GM23338 (cell line): ENCODE measurements around the gene OCA2. TPM values are rescaled to one million over a fixed set of nuclear protein-coding genes. Genes with fewer than 3 reads are reported as not detected.

Experiments used
- ATAC-seq: fragments of 200-7000 bp; cut with Tn5 transposase; 3 replicates; pipeline ENCODE4 v1.9.1; 2020
- DNase-seq: peaks from one replicate; pipeline ENCODE4 v3.0.0-alpha.2; 2015; ENCODE audit warnings: low spot score
- H2AFZ ChIP-seq: fragments of 200-600 bp; sonication (generic); 2 replicates; pipeline ENCODE4 v1.8.0; 2016; ENCODE audit warnings: antibody characterized with exemption, mild to moderate bottlenecking, moderate library complexity
- H3F3A ChIP-seq: fragments of 200-600 bp; sonication (generic); replicated peaks from 2 replicates; pipeline ENCODE4 v1.8.0; 2017; ENCODE audit warnings: antibody characterized with exemption, mixed run types, low read depth
- H3K27ac ChIP-seq: fragments of 200-600 bp; sonication (generic); 2 replicates; pipeline ENCODE4 v1.6.1; 2016; ENCODE audit warnings: low read depth
- H3K27me3 ChIP-seq: fragments of 200-600 bp; sonication (generic); 2 replicates; pipeline ENCODE4 v1.8.0; 2016; ENCODE audit warnings: mild to moderate bottlenecking, mixed run types, moderate library complexity; ENCODE audit not compliant: insufficient read depth
- H3K36me3 ChIP-seq: fragments of 200-600 bp; sonication (generic); 2 replicates; pipeline ENCODE4 v1.8.0; 2016; ENCODE audit warnings: mild to moderate bottlenecking; ENCODE audit not compliant: insufficient read depth
- H3K4me1 ChIP-seq: fragments of 200-600 bp; sonication (generic); 2 replicates; pipeline ENCODE4 v1.8.0; 2016; ENCODE audit warnings: mild to moderate bottlenecking, moderate library complexity; ENCODE audit not compliant: insufficient read depth
- H3K4me2 ChIP-seq: fragments of 200-600 bp; sonication (generic); 2 replicates; pipeline ENCODE4 v1.7.1; 2017; ENCODE audit warnings: mixed run types
- H3K4me3 ChIP-seq: fragments of 200-600 bp; sonication (generic); 2 replicates; pipeline ENCODE4 v1.6.1; 2016; ENCODE audit warnings: mixed run types
- H3K79me2 ChIP-seq: fragments of 200-600 bp; sonication (generic); replicated peaks from 2 replicates; pipeline ENCODE4 v1.8.0; 2017; ENCODE audit warnings: mild to moderate bottlenecking; ENCODE audit not compliant: insufficient read depth
- H3K9me2 ChIP-seq: fragments of 200-600 bp; sonication (generic); 2 replicates; pipeline ENCODE4 v1.8.0; 2017; ENCODE audit not compliant: insufficient read depth
- H4K20me1 ChIP-seq: fragments of 200-600 bp; sonication (generic); replicated peaks from 2 replicates; pipeline ENCODE4 v1.8.0; 2017; ENCODE audit warnings: mild to moderate bottlenecking; ENCODE audit not compliant: insufficient read depth
- H3K27ac Mint-ChIP-seq: 2 replicates; pipeline ENCODE4 v1.8.0; 2020; ENCODE audit warnings: inconsistent platforms, mild to moderate bottlenecking, moderate library complexity, mixed read lengths
- H3K27me3 Mint-ChIP-seq: 3 replicates; pipeline ENCODE4 v1.8.0; 2022; ENCODE audit warnings: low read depth, mild to moderate bottlenecking, moderate library complexity, mixed read lengths, inconsistent platforms; ENCODE audit not compliant: insufficient read depth, poor library complexity
- H3K36me3 Mint-ChIP-seq: 3 replicates; pipeline ENCODE4 v1.8.0; 2021; ENCODE audit warnings: low read depth, mild to moderate bottlenecking, inconsistent platforms, moderate library complexity, mixed read lengths
- H3K4me1 Mint-ChIP-seq: 3 replicates; pipeline ENCODE4 v1.8.0; 2020; ENCODE audit warnings: mild to moderate bottlenecking, inconsistent platforms, mixed read lengths
- H3K4me3 Mint-ChIP-seq: 3 replicates; pipeline ENCODE4 v1.8.0; 2021; ENCODE audit warnings: moderate library complexity, mild to moderate bottlenecking, inconsistent platforms, mixed read lengths
- H3K9me3 Mint-ChIP-seq: 3 replicates; pipeline ENCODE4 v1.8.0; 2020; ENCODE audit warnings: moderate library complexity, mild to moderate bottlenecking, inconsistent platforms, mixed read lengths
- EZH2 ChIP-seq: fragments of 200-600 bp; sonication (generic); IDR thresholded peaks from one replicate; pipeline ENCODE4 v1.8.0; 2017; ENCODE audit warnings: antibody characterized with exemption, mild to moderate bottlenecking, low read depth; ENCODE audit not compliant: unreplicated experiment
- JUNB ChIP-seq: IDR thresholded peaks from one replicate; pipeline ENCODE4 v1.6.1; 2016; ENCODE audit warnings: antibody characterized with exemption; ENCODE audit not compliant: unreplicated experiment
- NANOG ChIP-seq: IDR thresholded peaks from 2 replicates; pipeline ENCODE4 v1.6.1; 2016; ENCODE audit warnings: antibody characterized with exemption, borderline replicate concordance
- STAT1 ChIP-seq: IDR thresholded peaks from one replicate; pipeline ENCODE4 v1.6.1; 2016; ENCODE audit warnings: antibody characterized with exemption; ENCODE audit not compliant: unreplicated experiment
- ZNF114 ChIP-seq: fragments of 250-450 bp; sonication (Bioruptor Pico); IDR thresholded peaks from 2 replicates; pipeline ENCODE4 v1.5.0; 2020; ENCODE audit warnings: mild to moderate bottlenecking, moderate library complexity
- ZNF331 ChIP-seq: fragments of 250-450 bp; sonication (Bioruptor Pico); IDR thresholded peaks from 2 replicates; pipeline ENCODE4 v1.5.0; 2020; ENCODE audit warnings: low read depth, mild to moderate bottlenecking, moderate library complexity
- polyA plus RNA-seq: library from polyadenylated mRNA; unstranded; fragments of >200 nt; fragmentation: Nextera tagmentation; extraction: Ambion mirVana; gene quantifications from 2 replicates; pipeline ENCODE4 v1.2.1, GENCODE V29; 2016
- total RNA-seq: library from RNA; depleted of rRNA; stranded (reverse); fragments of >200 nt; shearing (Covaris generic); gene quantifications from 2 replicates; pipeline ENCODE4 v1.2.3, GENCODE V29; 2014
- TF ChIP-seq, protein P1 (sequence below): fragments of 250-450 bp; sonication (Bioruptor Pico); IDR thresholded peaks from 2 replicates; pipeline ENCODE4 v1.5.0; 2020; ENCODE audit warnings: mild to moderate bottlenecking, moderate library complexity
- TF ChIP-seq, protein P2 (sequence below): IDR thresholded peaks from one replicate; pipeline ENCODE4 v1.6.1; 2018; ENCODE audit warnings: antibody characterized with exemption; ENCODE audit not compliant: unreplicated experiment
- TF ChIP-seq, protein P3 (sequence below), 2 experiments: fragments of 200-600 bp in 1 of 2; sonication (generic) in 1 of 2; conservative IDR thresholded peaks; 2 replicates each; pipeline versions ENCODE4 v1.5.1 to v1.6.1; 2016 to 2017; ENCODE audit warnings: antibody characterized with exemption in 2 of 2, low read depth in 2 of 2, mild to moderate bottlenecking in 2 of 2, moderate library complexity in 1 of 2

The OCA2 gene
- total and polyA plus RNA-seq, 2 experiments from 2014 or later, result 0.40 to 0.69 TPM

DNA sequence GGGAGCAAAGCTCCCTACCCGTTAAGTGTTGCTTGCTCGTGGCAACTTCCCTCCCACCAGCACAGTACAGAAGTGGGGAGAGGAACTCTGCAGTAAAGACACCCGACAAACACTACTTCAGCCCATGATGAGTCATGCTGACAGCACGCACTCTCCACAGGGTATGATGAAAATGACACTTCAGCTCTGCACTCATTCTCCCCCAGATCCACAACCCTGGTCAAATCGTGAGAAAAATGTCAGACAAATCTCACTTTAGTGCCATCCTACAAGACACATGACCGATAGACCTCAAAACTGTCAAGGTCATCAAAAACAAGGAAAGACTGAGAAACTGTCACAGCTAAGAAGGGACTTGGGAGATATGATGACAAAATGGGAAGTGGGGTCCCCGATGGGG lies 278.9 kb downstream of the OCA2 start (continued):
- TF ChIP-seq, protein P1, sequence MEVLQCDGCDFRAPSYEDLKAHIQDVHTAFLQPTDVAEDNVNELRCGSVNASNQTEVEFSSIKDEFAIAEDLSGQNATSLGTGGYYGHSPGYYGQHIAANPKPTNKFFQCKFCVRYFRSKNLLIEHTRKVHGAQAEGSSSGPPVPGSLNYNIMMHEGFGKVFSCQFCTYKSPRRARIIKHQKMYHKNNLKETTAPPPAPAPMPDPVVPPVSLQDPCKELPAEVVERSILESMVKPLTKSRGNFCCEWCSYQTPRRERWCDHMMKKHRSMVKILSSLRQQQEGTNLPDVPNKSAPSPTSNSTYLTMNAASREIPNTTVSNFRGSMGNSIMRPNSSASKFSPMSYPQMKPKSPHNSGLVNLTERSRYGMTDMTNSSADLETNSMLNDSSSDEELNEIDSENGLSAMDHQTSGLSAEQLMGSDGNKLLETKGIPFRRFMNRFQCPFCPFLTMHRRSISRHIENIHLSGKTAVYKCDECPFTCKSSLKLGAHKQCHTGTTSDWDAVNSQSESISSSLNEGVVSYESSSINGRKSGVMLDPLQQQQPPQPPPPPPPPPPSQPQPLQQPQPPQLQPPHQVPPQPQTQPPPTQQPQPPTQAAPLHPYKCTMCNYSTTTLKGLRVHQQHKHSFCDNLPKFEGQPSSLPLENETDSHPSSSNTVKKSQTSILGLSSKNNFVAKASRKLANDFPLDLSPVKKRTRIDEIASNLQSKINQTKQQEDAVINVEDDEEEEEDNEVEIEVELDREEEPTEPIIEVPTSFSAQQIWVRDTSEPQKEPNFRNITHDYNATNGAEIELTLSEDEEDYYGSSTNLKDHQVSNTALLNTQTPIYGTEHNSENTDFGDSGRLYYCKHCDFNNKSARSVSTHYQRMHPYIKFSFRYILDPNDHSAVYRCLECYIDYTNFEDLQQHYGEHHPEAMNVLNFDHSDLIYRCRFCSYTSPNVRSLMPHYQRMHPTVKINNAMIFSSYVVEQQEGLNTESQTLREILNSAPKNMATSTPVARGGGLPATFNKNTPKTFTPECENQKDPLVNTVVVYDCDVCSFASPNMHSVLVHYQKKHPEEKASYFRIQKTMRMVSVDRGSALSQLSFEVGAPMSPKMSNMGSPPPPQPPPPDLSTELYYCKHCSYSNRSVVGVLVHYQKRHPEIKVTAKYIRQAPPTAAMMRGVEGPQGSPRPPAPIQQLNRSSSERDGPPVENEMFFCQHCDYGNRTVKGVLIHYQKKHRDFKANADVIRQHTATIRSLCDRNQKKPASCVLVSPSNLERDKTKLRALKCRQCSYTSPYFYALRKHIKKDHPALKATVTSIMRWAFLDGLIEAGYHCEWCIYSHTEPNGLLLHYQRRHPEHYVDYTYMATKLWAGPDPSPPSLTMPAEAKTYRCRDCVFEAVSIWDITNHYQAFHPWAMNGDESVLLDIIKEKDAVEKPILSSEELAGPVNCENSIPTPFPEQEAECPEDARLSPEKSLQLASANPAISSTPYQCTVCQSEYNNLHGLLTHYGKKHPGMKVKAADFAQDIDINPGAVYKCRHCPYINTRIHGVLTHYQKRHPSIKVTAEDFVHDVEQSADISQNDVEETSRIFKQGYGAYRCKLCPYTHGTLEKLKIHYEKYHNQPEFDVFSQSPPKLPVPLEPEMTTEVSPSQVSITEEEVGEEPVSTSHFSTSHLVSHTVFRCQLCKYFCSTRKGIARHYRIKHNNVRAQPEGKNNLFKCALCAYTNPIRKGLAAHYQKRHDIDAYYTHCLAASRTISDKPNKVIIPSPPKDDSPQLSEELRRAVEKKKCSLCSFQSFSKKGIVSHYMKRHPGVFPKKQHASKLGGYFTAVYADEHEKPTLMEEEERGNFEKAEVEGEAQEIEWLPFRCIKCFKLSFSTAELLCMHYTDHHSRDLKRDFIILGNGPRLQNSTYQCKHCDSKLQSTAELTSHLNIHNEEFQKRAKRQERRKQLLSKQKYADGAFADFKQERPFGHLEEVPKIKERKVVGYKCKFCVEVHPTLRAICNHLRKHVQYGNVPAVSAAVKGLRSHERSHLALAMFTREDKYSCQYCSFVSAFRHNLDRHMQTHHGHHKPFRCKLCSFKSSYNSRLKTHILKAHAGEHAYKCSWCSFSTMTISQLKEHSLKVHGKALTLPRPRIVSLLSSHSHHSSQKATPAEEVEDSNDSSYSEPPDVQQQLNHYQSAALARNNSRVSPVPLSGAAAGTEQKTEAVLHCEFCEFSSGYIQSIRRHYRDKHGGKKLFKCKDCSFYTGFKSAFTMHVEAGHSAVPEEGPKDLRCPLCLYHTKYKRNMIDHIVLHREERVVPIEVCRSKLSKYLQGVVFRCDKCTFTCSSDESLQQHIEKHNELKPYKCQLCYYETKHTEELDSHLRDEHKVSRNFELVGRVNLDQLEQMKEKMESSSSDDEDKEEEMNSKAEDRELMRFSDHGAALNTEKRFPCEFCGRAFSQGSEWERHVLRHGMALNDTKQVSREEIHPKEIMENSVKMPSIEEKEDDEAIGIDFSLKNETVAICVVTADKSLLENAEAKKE (CRISPR knock-in tag), result no peak
- no peak for TF ChIP-seq ZNF114 (CRISPR knock-in tag)
- TF ChIP-seq STAT1, result no peak
- TF ChIP-seq, protein P2, sequence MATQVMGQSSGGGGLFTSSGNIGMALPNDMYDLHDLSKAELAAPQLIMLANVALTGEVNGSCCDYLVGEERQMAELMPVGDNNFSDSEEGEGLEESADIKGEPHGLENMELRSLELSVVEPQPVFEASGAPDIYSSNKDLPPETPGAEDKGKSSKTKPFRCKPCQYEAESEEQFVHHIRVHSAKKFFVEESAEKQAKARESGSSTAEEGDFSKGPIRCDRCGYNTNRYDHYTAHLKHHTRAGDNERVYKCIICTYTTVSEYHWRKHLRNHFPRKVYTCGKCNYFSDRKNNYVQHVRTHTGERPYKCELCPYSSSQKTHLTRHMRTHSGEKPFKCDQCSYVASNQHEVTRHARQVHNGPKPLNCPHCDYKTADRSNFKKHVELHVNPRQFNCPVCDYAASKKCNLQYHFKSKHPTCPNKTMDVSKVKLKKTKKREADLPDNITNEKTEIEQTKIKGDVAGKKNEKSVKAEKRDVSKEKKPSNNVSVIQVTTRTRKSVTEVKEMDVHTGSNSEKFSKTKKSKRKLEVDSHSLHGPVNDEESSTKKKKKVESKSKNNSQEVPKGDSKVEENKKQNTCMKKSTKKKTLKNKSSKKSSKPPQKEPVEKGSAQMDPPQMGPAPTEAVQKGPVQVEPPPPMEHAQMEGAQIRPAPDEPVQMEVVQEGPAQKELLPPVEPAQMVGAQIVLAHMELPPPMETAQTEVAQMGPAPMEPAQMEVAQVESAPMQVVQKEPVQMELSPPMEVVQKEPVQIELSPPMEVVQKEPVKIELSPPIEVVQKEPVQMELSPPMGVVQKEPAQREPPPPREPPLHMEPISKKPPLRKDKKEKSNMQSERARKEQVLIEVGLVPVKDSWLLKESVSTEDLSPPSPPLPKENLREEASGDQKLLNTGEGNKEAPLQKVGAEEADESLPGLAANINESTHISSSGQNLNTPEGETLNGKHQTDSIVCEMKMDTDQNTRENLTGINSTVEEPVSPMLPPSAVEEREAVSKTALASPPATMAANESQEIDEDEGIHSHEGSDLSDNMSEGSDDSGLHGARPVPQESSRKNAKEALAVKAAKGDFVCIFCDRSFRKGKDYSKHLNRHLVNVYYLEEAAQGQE, result no peak
- no peak for TF ChIP-seq EZH2

DNA sequence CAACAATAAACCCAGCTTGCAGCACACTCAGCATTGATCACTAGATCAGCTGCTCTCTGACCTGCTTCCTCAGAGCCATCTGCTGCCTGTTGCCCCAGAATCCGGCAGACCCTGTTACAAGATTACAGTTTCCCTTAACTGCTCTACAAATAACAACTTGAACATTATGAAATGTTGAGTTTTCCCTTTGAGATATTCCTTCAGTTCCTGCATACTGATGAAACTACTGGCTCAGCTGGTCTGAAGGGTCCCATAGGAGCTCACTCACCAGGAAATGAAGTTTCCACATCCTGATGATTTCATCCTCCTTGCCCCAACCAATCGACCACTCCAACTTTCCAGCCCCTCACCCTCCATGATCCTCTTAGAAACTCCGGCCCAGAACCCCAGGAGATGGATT lies 281.9 kb downstream of the OCA2 start:
- no peak overlapping the region for H3K27ac Mint-ChIP-seq
- no peak for DNase-seq
- H3K36me3 Mint-ChIP-seq, result no peaks in the 10 kb centered on the region
- TF ChIP-seq ZNF114 (CRISPR knock-in tag) (no peak), NANOG (no peak), JUNB (no peak), ZNF331 (CRISPR knock-in tag) (no peak)
- TF ChIP-seq, protein P2, result no peak
- TF ChIP-seq, protein P3, sequence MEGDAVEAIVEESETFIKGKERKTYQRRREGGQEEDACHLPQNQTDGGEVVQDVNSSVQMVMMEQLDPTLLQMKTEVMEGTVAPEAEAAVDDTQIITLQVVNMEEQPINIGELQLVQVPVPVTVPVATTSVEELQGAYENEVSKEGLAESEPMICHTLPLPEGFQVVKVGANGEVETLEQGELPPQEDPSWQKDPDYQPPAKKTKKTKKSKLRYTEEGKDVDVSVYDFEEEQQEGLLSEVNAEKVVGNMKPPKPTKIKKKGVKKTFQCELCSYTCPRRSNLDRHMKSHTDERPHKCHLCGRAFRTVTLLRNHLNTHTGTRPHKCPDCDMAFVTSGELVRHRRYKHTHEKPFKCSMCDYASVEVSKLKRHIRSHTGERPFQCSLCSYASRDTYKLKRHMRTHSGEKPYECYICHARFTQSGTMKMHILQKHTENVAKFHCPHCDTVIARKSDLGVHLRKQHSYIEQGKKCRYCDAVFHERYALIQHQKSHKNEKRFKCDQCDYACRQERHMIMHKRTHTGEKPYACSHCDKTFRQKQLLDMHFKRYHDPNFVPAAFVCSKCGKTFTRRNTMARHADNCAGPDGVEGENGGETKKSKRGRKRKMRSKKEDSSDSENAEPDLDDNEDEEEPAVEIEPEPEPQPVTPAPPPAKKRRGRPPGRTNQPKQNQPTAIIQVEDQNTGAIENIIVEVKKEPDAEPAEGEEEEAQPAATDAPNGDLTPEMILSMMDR (conservative IDR thresholded peaks at IDR 0.05; ENCODE audit: low read depth in 2 of 2), result no peak

More for the DNA sequence above, 281.9 kb downstream of the OCA2 start:
- Mint-ChIP-seq H3K4me1 (no peaks in the 10 kb centered on the region), H3K27me3 (no peaks in the 10 kb centered on the region), H3K4me3 (no peak overlapping the region), H3K9me3 (peaks cover 5% of the 10 kb centered on the region; the same call in 2 of the 3 replicates)
- H3K9me2 ChIP-seq, result no peaks in the 10 kb centered on the region
- H4K20me1 ChIP-seq, result no peaks in the 10 kb centered on the region
- no peak overlapping the region for H3K4me2 ChIP-seq
- no peaks in the 10 kb centered on the region for H3K4me1 ChIP-seq
- H2AFZ ChIP-seq, result no peak overlapping the region
- no peaks in the 10 kb centered on the region for H3K36me3 ChIP-seq
- H3K27ac ChIP-seq, result no peak overlapping the region
- no peak for ATAC-seq
- H3K79me2 ChIP-seq, result no peaks in the 10 kb centered on the region
- H3K27me3 ChIP-seq, result no peaks in the 10 kb centered on the region
- H3K4me3 ChIP-seq, result no peak overlapping the region
- H3F3A ChIP-seq, result no peaks in the 10 kb centered on the region
